NCI-H446 treated with DMSO at 0.1 percent for 48 hours (cell line): ENCODE data around the gene HNRNPA3.
"Not testable (repeated sequence)": the region's sequence is repeated elsewhere in the genome, so short reads cannot be mapped to it uniquely, and the experiment has no call there.

Experiments
- DNase-seq: peaks from one replicate; lab custom pipeline; 2025; lab: John Stamatoyannopoulos, UW

The HNRNPA3 gene

DNA sequence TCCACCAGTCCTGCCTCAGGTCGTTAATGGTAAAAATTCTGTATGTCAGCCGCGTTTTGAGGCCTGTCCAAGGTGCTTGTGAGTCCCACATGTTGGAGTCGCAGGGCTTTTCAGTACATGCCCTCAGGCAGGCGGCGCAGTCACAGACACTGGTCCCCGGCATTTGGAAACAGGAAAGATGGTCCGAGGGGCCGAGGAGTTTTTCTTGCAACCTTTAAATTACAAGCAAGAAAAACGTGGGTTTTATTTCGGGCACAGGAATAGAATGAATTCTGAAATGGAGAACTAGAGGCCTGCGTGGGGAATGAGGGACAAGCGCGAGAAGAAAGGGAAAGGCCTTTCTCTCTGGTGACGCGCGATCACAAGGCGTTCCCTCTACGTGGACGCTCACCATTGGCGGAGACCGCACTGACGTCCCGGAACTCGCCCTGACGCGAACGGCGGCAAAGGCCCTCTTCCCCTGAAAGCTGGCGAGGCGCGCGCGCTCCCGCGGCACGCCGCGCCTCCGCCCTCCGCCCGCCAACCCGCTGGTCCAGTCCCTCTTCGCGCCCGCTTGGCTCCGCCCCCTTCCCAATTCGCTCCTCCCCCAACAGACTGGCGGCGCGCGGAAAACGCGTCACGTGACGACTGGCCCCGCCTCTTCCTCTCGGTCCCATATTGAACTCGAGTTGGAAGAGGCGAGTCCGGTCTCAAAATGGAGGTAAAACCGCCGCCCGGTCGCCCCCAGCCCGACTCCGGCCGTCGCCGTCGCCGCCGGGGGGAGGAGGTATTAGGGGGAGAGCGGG lies at the start of gene HNRNPA3:
TSS of gene HNRNPA3 (plus strand) at position 689 of the 785 bp plus-strand sequence. CDS start at position 695, 6 bp downstream.
- peak; percentile 97 for DNase-seq

DNA sequence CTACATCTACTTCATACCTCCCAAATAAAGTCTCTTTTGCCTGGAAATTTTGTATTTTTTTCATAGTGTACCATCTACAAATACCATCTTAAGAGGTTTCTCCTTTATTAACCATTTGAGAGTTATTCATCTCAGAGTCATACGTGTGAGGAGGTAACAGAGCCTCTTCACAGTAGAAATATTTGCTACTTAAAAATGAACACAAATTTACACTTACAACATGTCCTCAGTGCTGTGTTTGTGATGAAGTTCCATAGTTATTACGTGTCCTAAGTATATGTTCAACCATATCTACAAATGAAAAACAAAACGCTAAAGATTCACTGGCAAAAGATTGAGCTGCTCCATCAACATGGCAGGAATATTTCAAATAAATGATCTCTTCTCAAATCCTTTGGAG lies 48.5 kb upstream of the HNRNPA3 start:
- peak; percentile 65 for DNase-seq

DNA sequence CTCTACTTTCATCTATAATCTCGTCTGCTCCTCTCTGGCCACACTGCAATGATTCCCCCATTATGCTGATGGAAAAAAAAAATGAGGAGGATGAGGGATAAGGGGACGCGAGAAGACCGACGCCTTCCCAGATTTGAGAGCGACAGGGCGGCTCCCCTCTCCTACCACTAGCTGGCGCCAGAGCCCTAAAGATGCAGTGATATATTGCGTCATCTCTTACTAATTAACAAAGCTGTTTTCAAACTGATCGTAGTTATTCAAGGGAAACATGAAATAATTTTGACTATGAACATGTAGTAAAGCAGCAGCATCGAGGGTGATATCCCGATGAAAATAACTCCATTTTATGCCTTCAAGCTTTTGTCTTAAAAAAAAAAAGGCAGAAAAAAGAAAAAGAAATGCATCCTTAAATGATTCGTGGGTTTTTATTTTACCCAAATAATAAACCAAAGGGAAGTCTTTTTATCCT lies 48.0 kb upstream of the HNRNPA3 start:
- peak; percentile 88 for DNase-seq

DNA sequence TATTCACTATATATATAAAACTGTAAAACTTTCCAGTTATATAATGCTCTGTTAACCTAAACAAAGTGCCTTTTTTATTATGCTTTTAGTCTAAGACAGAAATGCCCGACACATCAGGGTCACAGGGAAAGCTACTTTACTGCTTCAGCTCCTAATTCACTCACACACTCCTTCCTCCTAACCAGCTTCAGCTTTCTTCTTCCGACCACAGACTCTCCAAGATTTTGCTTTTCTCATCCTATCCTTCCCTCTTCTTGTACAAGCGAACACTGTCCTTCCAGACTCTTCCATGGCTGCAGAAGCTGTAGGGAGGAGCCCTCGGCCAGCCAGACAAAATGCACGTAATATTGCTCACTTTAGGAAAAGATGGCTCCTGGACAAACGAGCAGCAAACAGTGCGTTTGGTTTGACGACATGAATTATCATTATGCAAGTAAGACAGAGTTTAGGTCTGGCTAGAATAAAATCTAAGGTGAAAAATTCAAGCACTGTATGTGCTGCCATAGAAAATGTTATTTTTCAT lies 47.5 kb upstream of the HNRNPA3 start:
- peak; percentile 35 for DNase-seq

DNA sequence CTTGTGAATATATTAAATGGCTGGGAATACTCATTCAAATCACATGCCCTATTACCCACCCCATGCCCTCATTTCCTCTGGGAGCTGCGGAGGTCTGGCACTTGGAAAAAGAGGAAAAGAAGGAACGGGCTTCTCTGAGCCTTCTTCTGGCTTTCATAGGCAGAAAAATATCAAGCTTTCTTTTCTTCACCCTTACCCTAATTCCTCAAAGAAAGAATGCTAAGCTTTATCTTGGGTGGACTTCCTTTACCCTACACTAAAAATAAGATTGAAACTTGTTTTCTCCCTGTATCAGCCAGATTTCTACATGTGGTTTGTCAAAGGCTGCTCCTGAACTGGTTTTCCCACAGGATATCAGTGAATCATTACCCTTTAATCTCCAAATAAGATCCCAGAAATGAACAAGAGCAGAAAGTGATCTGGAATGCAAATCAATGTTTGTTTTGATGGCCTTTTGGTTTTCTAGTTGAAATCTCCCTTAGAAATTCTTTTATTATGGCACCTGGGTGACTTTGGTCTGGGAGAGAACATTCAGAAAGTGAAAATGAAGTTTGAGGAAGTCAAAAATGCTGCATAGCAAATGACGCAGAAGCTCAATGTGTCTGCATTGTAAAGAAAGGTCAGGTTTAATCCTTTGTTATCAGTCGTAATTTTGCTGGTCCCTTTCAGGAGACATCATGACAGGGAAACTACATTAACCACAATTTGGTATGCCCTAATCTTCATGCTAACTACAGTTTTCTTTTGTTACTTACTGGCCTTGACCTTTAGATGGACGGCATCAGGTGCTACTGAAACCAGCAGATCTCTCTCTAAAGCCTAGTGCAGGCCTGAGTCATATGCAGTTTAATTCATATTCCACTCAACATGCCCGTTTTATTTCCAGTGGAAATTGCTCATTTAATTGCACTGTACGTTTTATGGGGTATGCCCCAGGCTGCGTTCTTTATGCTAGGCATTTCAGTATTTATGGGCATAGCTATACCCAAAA lies 46.6 kb upstream of the HNRNPA3 start:
- peak; percentile 29 for DNase-seq

DNA sequence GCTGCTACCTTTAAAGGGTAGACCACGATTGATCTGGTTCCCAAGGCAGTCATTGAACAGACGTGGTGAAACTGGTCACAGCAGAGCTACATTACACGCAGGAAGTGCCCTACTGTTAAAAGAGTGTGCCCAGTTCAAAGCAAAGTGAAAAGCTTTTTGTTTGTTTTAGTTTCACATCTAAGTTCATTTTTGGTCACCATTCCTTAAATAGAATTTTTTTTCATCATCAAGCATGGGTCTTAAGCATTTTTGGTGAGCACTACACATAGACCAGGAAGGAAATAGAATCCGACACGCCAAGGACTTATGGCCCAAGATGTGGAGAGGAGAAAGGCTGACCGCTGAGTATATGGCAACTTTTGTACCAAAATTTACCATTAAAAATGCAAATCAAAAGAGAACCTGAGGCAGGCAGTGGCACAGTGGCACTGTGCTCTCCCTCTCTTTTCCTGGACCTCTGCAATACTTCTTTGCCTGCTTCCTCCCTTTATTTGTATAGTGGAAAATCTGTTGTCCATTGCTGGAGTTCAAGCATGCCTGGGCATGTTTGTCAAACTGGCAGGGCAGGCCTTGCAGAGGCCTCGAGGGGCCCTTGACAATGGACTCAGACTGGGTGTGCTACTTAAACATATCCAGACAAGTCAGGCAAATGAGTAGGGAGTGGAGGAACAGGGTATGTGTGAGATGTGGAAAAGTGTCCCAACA lies 42.6 kb upstream of the HNRNPA3 start:
- peak; percentile 30 for DNase-seq

DNA sequence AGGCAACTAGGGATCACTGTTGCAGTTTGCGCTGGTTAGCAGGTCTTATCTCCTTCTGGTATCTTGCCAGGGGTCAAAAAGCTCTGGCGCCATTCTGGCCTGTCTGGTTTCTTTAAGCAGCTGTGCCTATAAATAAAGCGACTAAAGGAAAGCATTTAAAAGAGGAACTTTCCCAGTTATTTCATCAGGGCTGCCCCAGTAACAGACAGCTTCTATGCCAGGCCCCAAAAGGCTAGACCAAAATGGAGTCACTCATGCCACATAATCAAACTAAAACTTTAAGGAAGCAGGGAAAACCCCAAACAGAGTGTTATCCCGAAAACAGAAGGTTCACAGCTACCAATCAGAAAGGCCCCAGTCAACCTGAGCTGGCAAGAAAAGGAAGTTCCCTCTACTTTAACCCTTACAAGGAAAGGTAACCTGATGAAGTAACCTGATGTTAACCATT lies 41.2 kb upstream of the HNRNPA3 start:
- no peak for DNase-seq

DNA sequence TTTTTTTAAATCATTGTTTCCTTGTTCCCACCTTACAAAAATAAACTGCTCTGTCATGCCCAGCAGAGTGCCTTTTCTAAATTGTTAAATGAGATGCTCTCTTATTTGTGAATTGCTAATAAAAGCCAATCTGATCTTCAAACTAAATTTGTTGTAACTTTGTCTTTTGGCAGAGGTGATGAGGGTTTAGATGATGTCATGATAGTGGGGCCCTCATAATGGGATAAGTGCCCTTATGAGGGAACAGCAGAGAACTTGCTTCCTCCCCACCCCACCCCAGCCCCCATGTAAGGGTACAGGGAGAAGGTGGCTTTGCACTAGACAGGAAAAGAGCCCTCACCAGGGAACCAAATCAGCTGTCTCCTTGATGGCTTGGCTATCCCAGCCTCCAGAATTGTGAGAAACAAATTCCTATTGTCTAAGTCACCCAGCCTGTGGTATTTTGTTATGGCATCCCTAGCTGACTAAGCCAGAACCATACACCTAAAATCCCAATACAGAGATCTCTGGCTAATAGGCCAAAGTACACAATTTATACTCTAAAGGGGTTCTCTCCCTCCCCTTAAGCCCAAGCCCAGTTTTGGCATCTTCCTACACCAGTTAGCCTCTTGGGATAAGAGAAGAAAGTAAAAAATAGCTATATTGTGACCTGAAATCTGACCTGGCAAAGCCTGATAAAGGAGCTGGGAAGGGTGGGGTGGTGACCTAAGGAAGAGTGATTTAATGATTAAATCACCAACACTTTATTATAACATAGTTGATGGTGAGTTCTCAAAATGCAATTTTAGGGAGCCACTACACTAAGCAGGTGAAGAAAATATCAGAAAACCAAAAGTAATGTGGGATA lies 40.3 kb upstream of the HNRNPA3 start:
- DNase-seq: no peak

DNA sequence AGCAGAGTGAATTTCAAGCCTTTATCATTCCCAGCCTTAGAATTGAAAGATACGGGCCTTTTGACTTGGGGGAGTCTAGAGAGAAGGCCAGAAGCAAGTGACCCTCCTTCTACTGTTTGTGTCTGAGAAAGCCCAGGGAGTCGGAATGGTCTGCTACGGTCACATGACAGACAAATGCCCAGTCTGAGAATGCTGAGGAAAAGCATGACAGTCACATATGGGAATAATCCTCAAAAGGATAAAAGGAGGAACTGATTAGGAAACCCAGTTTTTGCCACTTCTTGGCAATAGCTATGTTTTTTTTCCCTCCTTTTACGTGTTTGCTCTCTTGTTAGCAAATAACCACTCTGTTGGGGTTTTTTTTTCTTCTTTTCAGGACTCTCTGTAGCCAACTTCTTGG lies 38.1 kb upstream of the HNRNPA3 start:
- DNase-seq: no peak

DNA sequence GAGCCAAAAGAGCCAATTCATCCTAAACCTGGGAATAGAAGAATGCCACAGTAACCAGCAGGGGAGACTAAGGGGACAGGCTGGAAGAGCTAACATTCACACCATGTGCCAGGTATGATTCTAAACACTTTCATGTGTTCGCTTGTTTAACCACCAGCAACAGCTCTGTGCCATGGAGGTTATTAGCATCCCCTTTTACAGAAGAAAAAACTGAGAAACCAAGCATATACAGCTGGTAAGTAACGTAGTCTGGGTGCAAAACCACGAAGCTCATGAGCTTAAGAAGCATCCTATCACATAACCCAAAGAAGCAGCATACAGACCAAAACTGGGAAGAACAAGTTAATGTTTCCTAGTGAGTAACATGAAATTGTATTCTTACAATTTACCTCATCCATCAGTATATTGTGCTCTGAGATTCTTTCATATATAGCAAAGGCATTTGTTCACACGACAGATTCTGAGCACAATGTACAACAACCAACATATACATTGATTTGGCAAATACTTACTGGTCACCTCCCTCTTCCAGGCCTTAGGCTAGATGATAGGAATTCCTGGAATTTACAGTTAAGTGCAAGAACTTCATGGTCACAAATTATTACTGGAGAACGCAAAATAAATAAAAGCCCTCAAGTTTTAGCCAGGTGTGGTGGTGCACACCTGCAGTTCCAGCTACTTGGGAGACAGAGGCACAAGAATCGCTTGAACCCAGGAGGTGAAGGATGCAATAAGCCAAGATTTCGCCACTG lies 36.5 kb upstream of the HNRNPA3 start:
- no peak for DNase-seq

DNA sequence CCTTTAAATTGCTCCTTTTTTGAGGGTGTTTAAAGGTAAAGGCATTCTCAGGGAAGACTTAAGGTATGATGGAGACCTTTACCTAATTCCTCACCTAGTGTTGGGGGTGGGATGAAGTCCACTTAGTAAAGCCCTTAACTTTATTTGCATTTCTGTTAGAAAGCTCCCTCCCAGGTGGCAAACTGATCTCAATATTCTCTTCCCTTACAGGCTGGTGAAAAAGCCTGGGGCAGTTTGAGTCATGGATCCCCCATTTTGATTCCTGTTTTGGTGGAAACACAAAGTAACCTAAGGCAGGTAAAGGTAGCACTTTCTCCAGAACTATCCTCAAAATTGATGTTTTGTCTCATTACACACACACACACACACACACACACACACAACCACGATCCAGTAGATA lies 33.8 kb upstream of the HNRNPA3 start:
- no peak for DNase-seq

DNA sequence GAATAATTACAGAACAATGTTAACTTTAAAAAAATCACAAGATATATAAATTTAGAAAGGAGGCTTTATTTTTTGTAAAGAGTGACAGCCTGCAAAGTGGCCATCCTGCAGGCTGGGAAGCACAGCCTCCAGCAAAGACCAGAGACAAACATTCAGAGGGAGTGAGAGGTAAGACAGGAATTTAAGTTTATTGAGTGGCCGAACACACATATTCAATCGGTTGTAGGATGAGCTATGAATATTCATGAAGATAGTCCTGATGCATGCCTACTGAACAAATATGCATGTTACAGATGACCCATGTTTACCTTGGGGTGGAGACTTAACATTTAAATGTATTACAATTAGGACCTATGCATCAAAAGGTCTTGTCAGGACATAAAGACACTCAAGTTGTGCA lies 33.4 kb upstream of the HNRNPA3 start:
- no peak for DNase-seq

DNA sequence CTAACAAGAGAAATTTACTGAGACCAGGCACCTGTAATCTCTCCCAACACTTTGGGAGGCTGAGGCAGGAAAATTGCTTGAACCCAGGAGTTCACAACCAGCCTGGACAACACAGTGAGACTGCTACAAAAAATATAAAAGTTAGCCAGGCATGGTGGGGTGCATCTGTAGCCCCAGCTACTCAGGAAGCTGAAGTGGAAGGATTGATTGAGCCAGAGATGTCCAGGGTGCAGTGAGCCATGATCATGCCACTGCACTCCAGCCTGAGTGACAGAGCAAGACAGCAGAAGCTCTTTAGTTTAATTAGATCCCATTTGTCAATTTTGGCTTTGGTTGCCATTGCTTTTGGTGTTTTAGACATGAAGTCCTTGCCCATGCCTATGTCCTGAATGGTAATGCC lies 32.9 kb upstream of the HNRNPA3 start:
- not testable (repeated sequence) for DNase-seq

DNA sequence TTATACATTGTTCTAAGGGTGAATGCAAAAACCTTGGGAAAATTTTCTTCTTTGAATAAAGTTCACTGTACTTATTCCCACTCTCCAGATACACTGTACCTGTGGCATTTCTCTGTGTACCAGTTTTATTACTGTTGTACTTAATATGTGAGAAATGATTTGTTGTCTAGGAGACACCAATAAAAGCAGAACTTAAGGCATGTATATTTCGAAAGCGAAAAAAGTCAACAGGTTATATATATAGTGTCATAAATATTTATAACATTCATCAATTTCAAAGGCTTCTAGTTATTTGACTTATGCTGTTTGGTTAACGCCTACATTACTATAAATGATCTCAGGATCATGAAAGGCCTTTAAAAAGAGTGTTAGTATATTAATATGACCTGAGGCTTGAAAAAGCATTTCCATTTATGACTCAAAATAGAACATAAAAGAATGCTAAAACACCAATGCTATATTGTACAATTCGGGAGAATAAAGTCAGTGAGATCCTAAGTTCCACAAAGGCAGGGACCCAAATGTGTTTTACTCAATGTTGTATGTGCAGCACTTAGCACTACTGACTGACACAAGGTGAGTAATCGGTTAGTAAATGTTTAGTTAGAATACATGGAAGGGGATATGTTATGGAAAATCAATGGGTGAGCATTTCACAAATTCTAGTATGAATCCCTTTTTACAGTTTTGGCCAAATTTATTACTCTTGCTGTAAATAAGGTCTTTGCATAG lies 32.2 kb upstream of the HNRNPA3 start:
- DNase-seq: no peak

DNA sequence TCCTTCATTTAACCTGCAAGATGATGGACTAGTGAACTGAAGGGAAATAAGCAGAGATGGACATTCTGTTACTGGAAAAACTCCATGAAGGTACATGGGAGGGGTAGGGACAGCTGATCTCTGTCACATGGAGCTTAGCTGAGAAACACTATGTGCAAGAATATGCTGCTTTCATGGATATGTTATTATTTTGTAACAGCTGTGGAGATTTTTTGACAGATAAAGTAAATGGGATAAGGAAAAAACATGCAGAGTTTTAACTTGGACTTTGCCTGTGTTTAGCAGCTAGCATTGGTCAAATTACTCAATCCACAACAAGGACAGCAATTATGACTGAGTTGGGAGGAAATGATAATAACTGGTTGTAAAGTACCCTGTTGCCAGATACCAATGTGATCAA lies 28.7 kb upstream of the HNRNPA3 start:
- no peak for DNase-seq

DNA sequence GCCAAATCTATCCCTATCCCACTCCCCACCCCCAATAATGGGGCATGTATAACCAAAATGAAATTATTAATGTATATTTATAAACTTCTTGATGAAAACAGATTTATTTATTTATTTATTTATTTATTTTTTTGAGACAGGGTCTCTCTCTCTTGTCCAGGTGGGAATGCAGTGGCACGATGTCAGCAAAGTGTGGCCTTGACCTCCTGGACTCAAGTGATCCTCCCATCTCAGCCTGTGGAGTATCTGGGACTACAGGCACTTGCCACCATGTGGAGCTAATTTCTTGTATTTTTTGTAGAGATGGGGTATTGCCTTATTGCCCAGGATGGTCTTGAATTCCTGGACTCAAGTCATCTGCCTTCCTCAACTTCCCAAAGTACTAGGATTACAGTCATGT lies 28.0 kb upstream of the HNRNPA3 start:
- no peak for DNase-seq

DNA sequence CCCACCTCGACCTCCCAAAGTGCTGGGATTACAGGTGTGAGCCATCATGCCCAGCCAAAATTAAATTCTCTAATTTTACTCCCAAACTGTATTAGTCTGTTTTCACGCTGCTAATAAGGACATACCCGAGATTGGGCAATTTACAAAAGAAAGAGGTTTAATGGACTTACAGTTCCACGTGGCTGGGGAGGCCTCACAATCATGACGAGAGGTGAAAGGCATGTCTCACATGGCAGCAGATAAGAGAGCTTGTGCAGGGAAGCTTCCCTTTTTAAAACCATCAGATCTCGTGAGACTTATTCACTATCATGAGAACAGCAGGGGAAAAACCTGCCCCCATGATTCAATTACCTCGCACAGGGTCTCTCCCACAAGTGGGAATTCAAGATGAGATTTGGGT lies 26.6 kb upstream of the HNRNPA3 start:
- not testable (repeated sequence) for DNase-seq

DNA sequence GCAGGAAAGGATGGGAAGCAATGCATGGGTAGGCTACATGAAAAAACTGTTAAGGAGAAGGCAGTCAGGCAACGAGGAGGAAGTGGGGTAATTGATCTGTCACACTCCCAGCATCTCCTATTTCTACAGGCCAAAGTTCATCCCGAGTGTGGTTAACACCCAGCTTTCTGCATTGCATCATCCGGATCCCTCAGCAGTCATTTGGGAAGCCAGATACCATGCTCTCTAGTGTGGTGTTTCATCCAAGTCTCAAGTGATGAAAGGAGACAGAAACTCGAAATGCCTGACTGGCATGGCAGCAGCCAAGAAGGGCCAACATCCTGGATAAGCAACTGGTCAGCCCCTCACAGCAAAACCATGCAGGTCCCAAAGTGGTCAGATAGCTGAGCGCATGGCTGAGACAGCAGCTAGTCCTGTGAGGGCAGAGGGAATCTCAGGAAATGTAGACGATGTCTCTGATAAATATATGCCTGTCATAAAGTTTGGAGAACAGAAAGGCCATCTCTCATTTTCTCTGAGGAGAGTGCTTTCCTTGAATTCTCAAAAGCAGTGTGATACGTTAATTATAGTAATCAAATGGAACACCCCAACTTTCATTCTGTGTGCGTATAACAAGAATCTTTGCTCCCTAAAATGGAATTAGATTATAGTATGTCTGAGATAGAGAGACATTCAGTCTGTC lies 24.8 kb upstream of the HNRNPA3 start:
- DNase-seq: no peak
